ENCODE measurements around the gene HOXD8. TPM values are rescaled to one million over a fixed set of nuclear protein-coding genes. Genes with fewer than 3 reads are reported as not detected.

The HOXD8 gene
- not detected in 2 replicates for total RNA-seq (2013; cell fraction: nucleolus; rRNA removed)
- total RNA-seq (2014; rRNA removed) (not detected in 2 replicates), total RNA-seq (2014; rRNA removed; fragmentation: Illumina TruSeq; extraction: Trizol) (not detected in 2 replicates), total RNA-seq (2021) (not detected in 2 replicates), polyA plus RNA-seq (2011; rRNA removed) (not detected in 2 replicates), polyA plus RNA-seq (2014; fragmentation: Illumina TruSeq; extraction: Trizol) (not detected in 2 replicates), polyA plus RNA-seq (2014; fragmentation: Nextera tagmentation; extraction: Ambion mirVana) (not detected), polyA plus RNA-seq (2014; rRNA removed) (not detected in 2 replicates), polyA plus RNA-seq (2016; fragmentation: Nextera tagmentation; extraction: Ambion mirVana) (not detected), polyA minus RNA-seq (2011; rRNA and poly(A)+ RNA removed) (not detected in 2 replicates), Bru-seq, nascent RNA (not detected), BruChase-seq, experiment 1, labeled RNA remaining after a 6-hour chase (not detected), BruChase-seq, experiment 2, labeled RNA remaining after a 2-hour chase (not detected)
- not detected for polyA plus RNA-seq (2011; ENCODE audit: low read depth)
- not detected in 2 replicates for polyA plus RNA-seq (2011; cell fraction: cytosol; rRNA removed)
- not detected in 2 replicates for polyA plus RNA-seq (2011; cell fraction: nucleus; rRNA removed)
- polyA plus RNA-seq (2012), result not detected in 2 replicates
- not detected in 2 replicates for polyA minus RNA-seq (2011; cell fraction: cytosol; rRNA and poly(A)+ RNA removed)
- polyA minus RNA-seq (2011; cell fraction: nucleus; rRNA and poly(A)+ RNA removed), result not detected in 2 replicates
- long read RNA-seq, experiment 1, result 0 reads
- long read RNA-seq, experiment 2, result 0 reads

DNA sequence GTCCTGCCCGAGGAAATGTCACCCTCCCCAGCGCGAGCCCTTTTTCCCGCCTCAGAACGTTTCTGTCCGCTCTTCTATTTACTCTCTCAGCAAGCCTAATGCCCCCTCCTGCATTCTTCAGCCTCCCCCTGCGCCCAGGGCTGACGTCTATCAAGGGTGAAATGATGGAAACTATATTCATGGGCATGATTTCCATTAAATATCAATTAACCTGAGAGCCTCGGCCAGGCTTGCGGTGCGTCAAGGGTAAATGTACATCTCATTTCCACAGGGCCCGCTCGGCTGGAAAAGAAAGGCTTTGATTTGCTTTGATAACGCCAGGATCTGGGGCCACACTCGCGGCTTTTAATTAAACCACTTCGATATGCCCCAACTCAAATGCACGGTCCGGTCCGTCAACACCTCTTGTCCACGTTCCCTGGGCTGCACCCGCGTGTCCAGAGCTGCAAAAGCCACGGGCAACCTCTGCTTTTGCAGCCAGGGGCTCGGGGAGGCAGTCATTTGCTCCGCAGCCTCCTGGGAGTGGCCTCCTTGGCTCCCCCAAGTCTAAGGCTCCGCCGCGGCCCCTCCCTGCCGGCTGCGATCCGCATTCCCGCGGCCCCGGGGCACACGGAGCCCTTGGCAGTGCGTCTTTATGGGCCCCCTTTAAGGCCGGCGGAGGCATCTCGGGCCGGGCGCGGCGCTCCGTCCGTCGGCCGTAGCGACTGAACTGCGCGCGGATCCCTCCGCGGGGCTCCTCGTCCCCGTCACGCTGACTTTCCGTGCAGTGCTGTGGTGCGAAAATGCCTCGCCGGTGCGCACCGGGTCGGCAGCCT, at the start of gene HOXD8:
TSS of gene HOXD8 (plus strand) at position 724 of the 815 bp plus-strand sequence. CDS start 662 bp downstream, outside the sequence.
- ChIA-PET SMC1A (ENCODE audit: uncharacterized antibody, unreplicated experiment) (interaction anchor here (0.9 kb wide), 1 partner anchor 523 kb away, joined by 3 read pairs; no protein-coding TSS in a partner anchor), POLR2A (no interaction called here), CTCF (interaction anchor here (3.1 to 4.3 kb wide), 3 partner anchors 326 to 1020 kb away, joined by 36 to 44 read pairs (median 40); no protein-coding TSS in a partner anchor), RAD21 (ENCODE audit: unreplicated experiment) (interaction anchor here (2.6 to 3.7 kb wide), 2 partner anchors 325 to 1020 kb away, joined by 17 to 19 read pairs; no protein-coding TSS in a partner anchor)
- no peak within 1 kb of the TSS for H3K4me2 ChIP-seq (ENCODE audit: control insufficient read depth, insufficient read depth)
- peaks cover 1% of the 10 kb centered on the region; the same call in 2 of the 3 replicates for H3K9me3 ChIP-seq (replicated peaks; ENCODE audit: control insufficient read depth, insufficient read depth, low read length)
- no peak within 1 kb of the TSS for H2AFZ ChIP-seq (ENCODE audit: control insufficient read depth, low read depth, low read length)
- DNase-seq (ENCODE audit: low read depth, low spot score), result no peak
- no TSS peak for BruUV-seq (replicated peaks)
- intact Hi-C loops (cut with micrococcal nuclease; ENCODE audit: unreplicated experiment), result loop anchor here (5.0 kb wide), 2 partner anchors 688 to 1033 kb away; no protein-coding TSS in a partner anchor
- 61% methylated on average over 51 of the region's 64 CpGs for WGBS (ENCODE audit: insufficient coverage, insufficient replicate concordance, low lambda C conversion rate, missing lambda C conversion rate)
- in situ Hi-C loops (cut with MboI), result loop anchor here (5.0 to 25.0 kb wide), 4 partner anchors 508 to 1208 kb away; no protein-coding TSS in a partner anchor
- H3K27ac ChIP-seq (ENCODE audit: control insufficient read depth, insufficient read depth), result no peak within 1 kb of the TSS
- H3K36me3 ChIP-seq (ENCODE audit: control insufficient read depth in 2 of 2, insufficient read depth in 2 of 2, low read length in 1 of 2), result no peaks in the 10 kb centered on the region
- H3K79me2 ChIP-seq (ENCODE audit: control insufficient read depth, insufficient read depth, low read length), result no peaks in the 10 kb centered on the region
- no peak for FAIRE-seq
- no peaks in the 10 kb centered on the region for H4K20me1 ChIP-seq (ENCODE audit: control insufficient read depth, insufficient read depth)
- no peak within 1 kb of the TSS for H3K9ac ChIP-seq (ENCODE audit: control insufficient read depth, insufficient read depth, low read length)
- no peak within 1 kb of the TSS for H3K4me3 ChIP-seq
- H3K27me3 ChIP-seq (replicated peaks in 1 of 2; ENCODE audit: control insufficient read depth in 2 of 2, insufficient read depth in 2 of 2, low read length in 1 of 2), result peaks cover 8 to 32% of the 10 kb centered on the region in 2 experiments
- TF ChIP-seq EGR1 (IDR thresholded peaks at IDR 0.05; ENCODE audit: borderline replicate concordance in 1 of 2, low read depth in 2 of 2, low read length in 2 of 2) (no peak), FOXM1 (IDR thresholded peaks at IDR 0.05; ENCODE audit: low read depth, low read length) (no peak), CHD1 (IDR thresholded peaks at IDR 0.05; ENCODE audit: low read depth, low read length) (no peak), ASH2L (IDR thresholded peaks at IDR 0.05; ENCODE audit: borderline replicate concordance, low read depth) (no peak), CREB1 (IDR thresholded peaks at IDR 0.05; ENCODE audit: low read depth) (no peak), CBFB (IDR thresholded peaks at IDR 0.05; ENCODE audit: low read depth) (no peak), MEF2A (IDR thresholded peaks at IDR 0.05; ENCODE audit: insufficient read depth, low read depth, low read length) (no peak), BRCA1 (IDR thresholded peaks at IDR 0.05; ENCODE audit: low read depth, low read length) (no peak), KLF5 (IDR thresholded peaks at IDR 0.05; ENCODE audit: partially characterized antibody) (no peak), SUPT20H (IDR thresholded peaks at IDR 0.05; ENCODE audit: borderline replicate concordance, control insufficient read depth, low read depth, low read length) (no peak), TCF3 (IDR thresholded peaks at IDR 0.05; ENCODE audit: borderline replicate concordance, insufficient read depth, low read depth, low read length) (no peak), CBX5 (IDR thresholded peaks at IDR 0.05; ENCODE audit: low read depth) (no peak), ETV6 (conservative IDR thresholded peaks at IDR 0.05 in 1 of 2, IDR thresholded peaks at IDR 0.05 in 1 of 2; ENCODE audit: borderline replicate concordance in 1 of 2, low read depth in 1 of 2) (no peak), SPI1 (IDR thresholded peaks at IDR 0.05; ENCODE audit: borderline replicate concordance, insufficient read depth, low read depth, low read length) (no peak), RAD51 (IDR thresholded peaks at IDR 0.05) (no peak), JUND (IDR thresholded peaks at IDR 0.05; ENCODE audit: low read depth, low read length) (no peak), TCF7 (IDR thresholded peaks at IDR 0.05; ENCODE audit: borderline replicate concordance) (no peak), NFYB (IDR thresholded peaks at IDR 0.05; ENCODE audit: insufficient read depth, low read depth, low read length) (no peak)
- TF ChIP-seq, protein P1, sequence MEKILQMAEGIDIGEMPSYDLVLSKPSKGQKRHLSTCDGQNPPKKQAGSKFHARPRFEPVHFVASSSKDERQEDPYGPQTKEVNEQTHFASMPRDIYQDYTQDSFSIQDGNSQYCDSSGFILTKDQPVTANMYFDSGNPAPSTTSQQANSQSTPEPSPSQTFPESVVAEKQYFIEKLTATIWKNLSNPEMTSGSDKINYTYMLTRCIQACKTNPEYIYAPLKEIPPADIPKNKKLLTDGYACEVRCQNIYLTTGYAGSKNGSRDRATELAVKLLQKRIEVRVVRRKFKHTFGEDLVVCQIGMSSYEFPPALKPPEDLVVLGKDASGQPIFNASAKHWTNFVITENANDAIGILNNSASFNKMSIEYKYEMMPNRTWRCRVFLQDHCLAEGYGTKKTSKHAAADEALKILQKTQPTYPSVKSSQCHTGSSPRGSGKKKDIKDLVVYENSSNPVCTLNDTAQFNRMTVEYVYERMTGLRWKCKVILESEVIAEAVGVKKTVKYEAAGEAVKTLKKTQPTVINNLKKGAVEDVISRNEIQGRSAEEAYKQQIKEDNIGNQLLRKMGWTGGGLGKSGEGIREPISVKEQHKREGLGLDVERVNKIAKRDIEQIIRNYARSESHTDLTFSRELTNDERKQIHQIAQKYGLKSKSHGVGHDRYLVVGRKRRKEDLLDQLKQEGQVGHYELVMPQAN (conservative IDR thresholded peaks at IDR 0.05), result no peak
- no peaks in the 10 kb centered on the region for H3K4me1 ChIP-seq (ENCODE audit: control insufficient read depth, insufficient read depth, low read length)
- ATAC-seq, result no peak
